Hepatocyte (in vitro differentiated cells): ENCODE results near the gene EIF4B. TPM values are rescaled to one million over a fixed set of nuclear protein-coding genes. Genes with fewer than 3 reads are reported as not detected.

Experiments used
- DNase-seq: peaks from one replicate; pipeline ENCODE4 v3.0.0-alpha.2; 2016; ENCODE audit warnings: low spot score
- H2AFZ ChIP-seq: fragments of 200-600 bp; sonication (generic); 2 replicates; pipeline ENCODE4 v1.6.0; 2016; ENCODE audit warnings: antibody characterized with exemption, mild to moderate bottlenecking
- H3K27ac ChIP-seq: fragments of 200-600 bp; sonication (generic); 2 replicates; pipeline ENCODE4 v1.5.1; 2016; ENCODE audit warnings: mild to moderate bottlenecking
- H3K27me3 ChIP-seq: fragments of 200-600 bp; sonication (generic); 2 replicates; pipeline ENCODE4 v1.6.1; 2016
- H3K36me3 ChIP-seq: fragments of 200-600 bp; sonication (generic); replicated peaks from 2 replicates; pipeline ENCODE4 v1.5.1; 2016; ENCODE audit warnings: low read depth; ENCODE audit not compliant: insufficient read depth
- H3K4me1 ChIP-seq: fragments of 200-600 bp; sonication (generic); 2 replicates; pipeline ENCODE4 v1.5.1; 2016; ENCODE audit warnings: mild to moderate bottlenecking, moderate library complexity; ENCODE audit not compliant: insufficient read depth
- H3K4me2 ChIP-seq: fragments of 200-600 bp; sonication (generic); 2 replicates; pipeline ENCODE4 v1.6.0; 2016
- H3K4me3 ChIP-seq: fragments of 200-600 bp; sonication (generic); 2 replicates; pipeline ENCODE4 v1.5.1; 2016; ENCODE audit warnings: mild to moderate bottlenecking
- H3K79me2 ChIP-seq: fragments of 200-600 bp; sonication (generic); 2 replicates; pipeline ENCODE4 v1.6.0; 2017; ENCODE audit warnings: mild to moderate bottlenecking
- H3K9me2 ChIP-seq: fragments of 200-600 bp; sonication (generic); replicated peaks from 2 replicates; pipeline ENCODE4 v1.6.0; 2017; ENCODE audit warnings: mild to moderate bottlenecking; ENCODE audit not compliant: insufficient read depth
- H3K9me3 ChIP-seq: fragments of 200-600 bp; sonication (generic); 2 replicates; pipeline ENCODE4 v1.5.1; 2016; ENCODE audit warnings: low read depth, mild to moderate bottlenecking
- H4K20me1 ChIP-seq: fragments of 200-600 bp; sonication (generic); 2 replicates; pipeline ENCODE4 v1.6.0; 2016; ENCODE audit warnings: mild to moderate bottlenecking; ENCODE audit not compliant: insufficient read depth, poor library complexity, severe bottlenecking
- CTCF ChIP-seq: fragments of 200-600 bp; sonication (generic); IDR thresholded peaks from 2 replicates; pipeline ENCODE4 v1.5.1; 2016; ENCODE audit warnings: antibody characterized with exemption, mild to moderate bottlenecking; ENCODE audit not compliant: poor library complexity
- EZH2 ChIP-seq: fragments of 200-600 bp; sonication (generic); IDR thresholded peaks from 2 replicates; pipeline ENCODE4 v1.6.1; 2016; ENCODE audit warnings: antibody characterized with exemption, mild to moderate bottlenecking, borderline replicate concordance
- EZH2phosphoT487 ChIP-seq: fragments of 200-600 bp; sonication (generic); IDR thresholded peaks from one replicate; pipeline ENCODE4 v1.6.1; 2018; ENCODE audit warnings: antibody characterized with exemption, mild to moderate bottlenecking, low read depth, moderate library complexity; ENCODE audit not compliant: unreplicated experiment, severe bottlenecking
- WGBS: methylation state at CpG from one replicate; pipeline ENCODE4 v1.1.6; 2016; ENCODE audit warnings: low lambda C conversion rate; ENCODE audit errors: missing lambda C conversion rate; 5-methylcytosine and 5-hydroxymethylcytosine counted together
- polyA plus RNA-seq: library from polyadenylated mRNA; unstranded; fragments of >200 nt; fragmentation: Nextera tagmentation; extraction: Ambion mirVana; gene quantifications from 2 replicates; pipeline ENCODE4 v1.2.1, GENCODE V29; 2016
- total RNA-seq: library from RNA; depleted of rRNA; stranded (reverse); fragments of >200 nt; gene quantifications from 2 replicates; pipeline ENCODE4 v1.2.3, GENCODE V29; 2014

Gene EIF4B
- total and polyA plus RNA-seq, 2 experiments from 2014 or later = 53.5 to 435 TPM

GRCh38 chr12:53074999-53075370, 68.7 kb downstream of the EIF4B start:
- Histone ChIP-seq H3K27me3 (no peaks in the 10 kb centered on the region), H2AFZ (no peak overlapping the region), H3K36me3 (no peaks in the 10 kb centered on the region), H3K4me2 (no peak overlapping the region), H4K20me1 (no peaks in the 10 kb centered on the region), H3K27ac (no peak overlapping the region), H3K4me3 (no peak overlapping the region), H3K9me3 (no peaks in the 10 kb centered on the region), H3K4me1 (peaks cover 21% of the 10 kb centered on the region), H3K79me2 (peaks cover 12% of the 10 kb centered on the region), H3K9me2 (no peaks in the 10 kb centered on the region)
- 90% methylated on average over 3 of the region's 3 CpGs for WGBS
- no peak for TF ChIP-seq EZH2
- no peak for TF ChIP-seq EZH2phosphoT487
- no peak for TF ChIP-seq CTCF
- DNase-seq = no peak

- TF ChIP-seq CTCF (no peak), EZH2 (no peak), EZH2phosphoT487 (no peak)
- 96% methylated on average over 3 of the region's 3 CpGs for WGBS
- Histone ChIP-seq H2AFZ (no peak overlapping the region), H3K9me2 (no peaks in the 10 kb centered on the region), H3K4me1 (peaks cover 27% of the 10 kb centered on the region), H3K27ac (no peak overlapping the region), H3K4me3 (no peak overlapping the region), H3K36me3 (no peaks in the 10 kb centered on the region), H3K4me2 (no peak overlapping the region), H3K27me3 (no peaks in the 10 kb centered on the region), H3K79me2 (peaks cover 12% of the 10 kb centered on the region), H4K20me1 (no peaks in the 10 kb centered on the region), H3K9me3 (no peaks in the 10 kb centered on the region)
- no peak for DNase-seq
These were observed 70.2 kb downstream of the EIF4B start for GRCh38 chr12:53076461-53076860.

- no peak overlapping the region for H3K4me3 ChIP-seq
- peaks cover 12% of the 10 kb centered on the region for H3K79me2 ChIP-seq
- no peak for DNase-seq
- no peak overlapping the region for H2AFZ ChIP-seq
- H3K27ac ChIP-seq = no peak overlapping the region
- no peaks in the 10 kb centered on the region for H3K36me3 ChIP-seq
- no peaks in the 10 kb centered on the region for H4K20me1 ChIP-seq
- WGBS = 87% methylated on average over 8 of the region's 8 CpGs
- no peaks in the 10 kb centered on the region for H3K27me3 ChIP-seq
- H3K9me2 ChIP-seq = no peaks in the 10 kb centered on the region
- H3K4me1 ChIP-seq = peaks cover 21% of the 10 kb centered on the region
- no peak overlapping the region for H3K4me2 ChIP-seq
- TF ChIP-seq EZH2 = no peak
- TF ChIP-seq EZH2phosphoT487 = no peak
- TF ChIP-seq CTCF = no peak
- H3K9me3 ChIP-seq = no peaks in the 10 kb centered on the region
These were observed 70.8 kb downstream of the EIF4B start for GRCh38 chr12:53077030-53077429.
